ENCODE results near the gene RIGI.

The RIGI gene

GRCh38 chr9:32523910-32524309 is 2.1 kb downstream of the RIGI start:
- H3K4me3 ChIP-seq (ENCODE audit: low read depth in 1 of 2, low read length in 2 of 2): no peak overlapping the region
- no peak overlapping the region for H3K9ac ChIP-seq (ENCODE audit: low read depth, low read length)
- H3K36me3 ChIP-seq (ENCODE audit: insufficient read depth, low read length): peaks cover 8% of the 10 kb centered on the region; the same call in 1 of the 2 replicates
- no peak overlapping the region for H3K4me2 ChIP-seq (ENCODE audit: insufficient read depth, low read length)
- no peak for ATAC-seq (ENCODE audit: insufficient read depth, low read depth)
- DNase-seq: no peak
- H3K9me3 ChIP-seq (ENCODE audit: insufficient read depth, low read length, severe bottlenecking): peaks cover 11% of the 10 kb centered on the region
- H2AFZ ChIP-seq (ENCODE audit: low read depth, low read length): no peak overlapping the region
- H3K4me1 ChIP-seq (ENCODE audit: insufficient read depth, low read length): peaks cover 31% of the 10 kb centered on the region
- no peak for TF ChIP-seq EZH2 (IDR thresholded peaks at IDR 0.05; ENCODE audit: borderline replicate concordance, low read depth, low read length, severe bottlenecking)
- TF ChIP-seq, protein P1, sequence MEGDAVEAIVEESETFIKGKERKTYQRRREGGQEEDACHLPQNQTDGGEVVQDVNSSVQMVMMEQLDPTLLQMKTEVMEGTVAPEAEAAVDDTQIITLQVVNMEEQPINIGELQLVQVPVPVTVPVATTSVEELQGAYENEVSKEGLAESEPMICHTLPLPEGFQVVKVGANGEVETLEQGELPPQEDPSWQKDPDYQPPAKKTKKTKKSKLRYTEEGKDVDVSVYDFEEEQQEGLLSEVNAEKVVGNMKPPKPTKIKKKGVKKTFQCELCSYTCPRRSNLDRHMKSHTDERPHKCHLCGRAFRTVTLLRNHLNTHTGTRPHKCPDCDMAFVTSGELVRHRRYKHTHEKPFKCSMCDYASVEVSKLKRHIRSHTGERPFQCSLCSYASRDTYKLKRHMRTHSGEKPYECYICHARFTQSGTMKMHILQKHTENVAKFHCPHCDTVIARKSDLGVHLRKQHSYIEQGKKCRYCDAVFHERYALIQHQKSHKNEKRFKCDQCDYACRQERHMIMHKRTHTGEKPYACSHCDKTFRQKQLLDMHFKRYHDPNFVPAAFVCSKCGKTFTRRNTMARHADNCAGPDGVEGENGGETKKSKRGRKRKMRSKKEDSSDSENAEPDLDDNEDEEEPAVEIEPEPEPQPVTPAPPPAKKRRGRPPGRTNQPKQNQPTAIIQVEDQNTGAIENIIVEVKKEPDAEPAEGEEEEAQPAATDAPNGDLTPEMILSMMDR (IDR thresholded peaks at IDR 0.05; ENCODE audit: borderline replicate concordance, extremely low read depth, low read length, poor library complexity, severe bottlenecking): no peak
- H3K27me3 ChIP-seq (ENCODE audit: insufficient read depth, low read length, poor library complexity): no peaks in the 10 kb centered on the region
- H3K27ac ChIP-seq (ENCODE audit: low read length): no peak overlapping the region
- H4K20me1 ChIP-seq (ENCODE audit: insufficient read depth, low read length): no peaks in the 10 kb centered on the region
- H3K79me2 ChIP-seq (ENCODE audit: insufficient read depth, low read length): peaks cover 35% of the 10 kb centered on the region

DNA sequence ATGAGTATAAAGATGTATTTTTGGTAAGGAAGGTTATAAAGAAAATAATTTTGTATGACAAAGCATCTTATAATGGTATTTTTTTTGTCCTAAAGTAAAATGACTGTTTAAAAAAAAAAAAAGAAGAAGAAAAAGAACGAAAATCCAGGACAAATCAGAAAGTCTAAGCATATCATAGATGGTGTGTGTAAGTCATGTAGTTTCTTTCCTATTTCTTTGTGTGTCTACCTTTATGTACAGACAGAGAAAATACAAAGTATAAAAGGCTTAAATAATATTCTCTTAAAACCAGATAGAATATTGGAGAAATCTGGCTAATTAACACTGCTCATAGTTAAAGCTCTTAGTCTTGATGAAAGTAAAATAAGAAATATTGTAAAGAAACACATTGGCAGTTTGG is 7.7 kb downstream of the RIGI start:
- Histone ChIP-seq H3K9me3 (ENCODE audit: insufficient read depth, low read length, severe bottlenecking) (peaks cover 23% of the 10 kb centered on the region), H3K79me2 (ENCODE audit: insufficient read depth, low read length) (peaks cover 5% of the 10 kb centered on the region; the same call in 1 of the 2 replicates), H3K27ac (ENCODE audit: low read length) (no peak overlapping the region), H2AFZ (ENCODE audit: low read depth, low read length) (no peak overlapping the region), H3K36me3 (ENCODE audit: insufficient read depth, low read length) (peaks cover 4% of the 10 kb centered on the region; the same call in 1 of the 2 replicates), H3K27me3 (ENCODE audit: insufficient read depth, low read length, poor library complexity) (no peaks in the 10 kb centered on the region), H3K9ac (ENCODE audit: low read depth, low read length) (no peak overlapping the region), H3K4me3 (ENCODE audit: low read depth in 1 of 2, low read length in 2 of 2) (no peak overlapping the region), H3K4me1 (ENCODE audit: insufficient read depth, low read length) (no peaks in the 10 kb centered on the region; the same call in 1 of the 2 replicates), H3K4me2 (ENCODE audit: insufficient read depth, low read length) (no peak overlapping the region), H4K20me1 (ENCODE audit: insufficient read depth, low read length) (no peaks in the 10 kb centered on the region)
- ATAC-seq (ENCODE audit: insufficient read depth, low read depth) (no peak), DNase-seq (no peak)
- TF ChIP-seq, protein P1 (IDR thresholded peaks at IDR 0.05; ENCODE audit: borderline replicate concordance, extremely low read depth, low read length, poor library complexity, severe bottlenecking): no peak
- no peak for TF ChIP-seq EZH2 (IDR thresholded peaks at IDR 0.05; ENCODE audit: borderline replicate concordance, low read depth, low read length, severe bottlenecking)

GRCh38 chr9:32516241-32516640 is 9.8 kb downstream of the RIGI start:
- Histone ChIP-seq H3K4me2 (ENCODE audit: insufficient read depth, low read length) (no peak overlapping the region), H2AFZ (ENCODE audit: low read depth, low read length) (no peak overlapping the region), H3K9ac (ENCODE audit: low read depth, low read length) (no peak overlapping the region), H3K4me1 (ENCODE audit: insufficient read depth, low read length) (no peaks in the 10 kb centered on the region), H3K79me2 (ENCODE audit: insufficient read depth, low read length) (peaks cover 3% of the 10 kb centered on the region; the same call in 1 of the 2 replicates), H3K9me3 (ENCODE audit: insufficient read depth, low read length, severe bottlenecking) (peaks cover 19% of the 10 kb centered on the region), H3K4me3 (ENCODE audit: low read depth in 1 of 2, low read length in 2 of 2) (no peak overlapping the region), H4K20me1 (ENCODE audit: insufficient read depth, low read length) (no peaks in the 10 kb centered on the region), H3K36me3 (ENCODE audit: insufficient read depth, low read length) (no peaks in the 10 kb centered on the region), H3K27me3 (ENCODE audit: insufficient read depth, low read length, poor library complexity) (no peaks in the 10 kb centered on the region), H3K27ac (ENCODE audit: low read length) (no peak overlapping the region)
- ATAC-seq (ENCODE audit: insufficient read depth, low read depth) (no peak), DNase-seq (no peak)
- TF ChIP-seq, protein P1 (IDR thresholded peaks at IDR 0.05; ENCODE audit: borderline replicate concordance, extremely low read depth, low read length, poor library complexity, severe bottlenecking): no peak
- no peak for TF ChIP-seq EZH2 (IDR thresholded peaks at IDR 0.05; ENCODE audit: borderline replicate concordance, low read depth, low read length, severe bottlenecking)

- TF ChIP-seq EZH2 (IDR thresholded peaks at IDR 0.05; ENCODE audit: borderline replicate concordance, low read depth, low read length, severe bottlenecking): no peak
- TF ChIP-seq, protein P1 (IDR thresholded peaks at IDR 0.05; ENCODE audit: borderline replicate concordance, extremely low read depth, low read length, poor library complexity, severe bottlenecking): no peak
- Histone ChIP-seq H2AFZ (ENCODE audit: low read depth, low read length) (no peak overlapping the region), H3K9me3 (ENCODE audit: insufficient read depth, low read length, severe bottlenecking) (no peaks in the 10 kb centered on the region), H3K27ac (ENCODE audit: low read length) (no peak overlapping the region), H3K79me2 (ENCODE audit: insufficient read depth, low read length) (no peaks in the 10 kb centered on the region), H3K4me1 (ENCODE audit: insufficient read depth, low read length) (no peaks in the 10 kb centered on the region), H4K20me1 (ENCODE audit: insufficient read depth, low read length) (no peaks in the 10 kb centered on the region), H3K36me3 (ENCODE audit: insufficient read depth, low read length) (no peaks in the 10 kb centered on the region), H3K4me2 (ENCODE audit: insufficient read depth, low read length) (no peak overlapping the region), H3K27me3 (ENCODE audit: insufficient read depth, low read length, poor library complexity) (no peaks in the 10 kb centered on the region), H3K9ac (ENCODE audit: low read depth, low read length) (no peak overlapping the region), H3K4me3 (ENCODE audit: low read depth in 1 of 2, low read length in 2 of 2) (no peak overlapping the region)
- no peak for ATAC-seq (ENCODE audit: insufficient read depth, low read depth)
- no peak for DNase-seq
Measured at GRCh38 chr9:32508728-32509127, 17.3 kb downstream of the RIGI start.

All from DND-41 (cell line).